NCI-H345 treated with DMSO at 0.1 percent for 48 hours (cell line): ENCODE results near the gene NXNL2.

Source experiments
- DNase-seq: peaks from one replicate; lab custom pipeline; 2025; ENCODE audit not compliant: unreplicated experiment; lab: John Stamatoyannopoulos, UW

The NXNL2 gene

DNA sequence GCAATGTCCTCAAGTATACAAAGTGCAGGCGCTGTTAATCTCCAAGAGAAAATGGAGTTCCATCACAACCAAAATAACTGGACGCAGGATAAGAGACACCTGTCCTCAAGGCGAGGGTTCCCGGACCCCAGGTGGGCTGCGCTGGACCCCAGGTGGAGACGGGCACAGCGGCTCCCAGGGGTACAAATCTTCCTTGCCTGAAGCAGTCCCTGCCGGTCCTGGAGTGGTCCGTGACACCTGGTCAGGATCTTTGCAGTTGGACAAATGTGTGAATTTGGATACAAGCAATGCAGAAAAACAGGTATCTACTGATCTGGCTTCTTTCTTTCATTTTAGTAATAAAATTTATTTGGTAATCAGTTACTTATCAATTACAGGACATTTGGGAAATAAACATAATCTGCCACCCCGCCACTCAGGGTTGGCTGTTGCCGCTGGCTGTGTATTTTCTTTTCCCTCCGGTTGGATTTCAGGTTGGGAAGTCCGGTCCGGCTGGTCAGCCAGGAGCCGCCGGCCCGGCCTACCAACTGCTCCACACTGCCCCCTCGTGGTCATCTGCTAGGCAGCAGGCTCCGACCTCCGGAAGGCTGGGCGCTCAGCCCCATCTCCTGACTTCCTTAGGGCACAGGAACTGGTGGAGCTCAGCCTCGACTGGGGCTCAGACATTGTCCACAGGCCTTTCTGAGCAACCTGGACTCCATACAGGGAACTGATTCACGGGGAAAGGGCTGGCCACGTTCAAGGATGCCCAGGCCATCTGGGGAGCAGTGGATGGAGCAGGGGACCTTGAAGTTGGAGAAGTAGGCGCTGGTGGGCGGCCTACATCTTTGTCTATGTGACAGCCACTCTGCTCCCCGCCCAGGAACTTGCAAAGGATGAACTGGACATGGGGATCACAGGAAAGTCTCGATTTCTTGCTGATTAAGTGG is 43.4 kb downstream of the NXNL2 start:
- DNase-seq: no peak

DNA sequence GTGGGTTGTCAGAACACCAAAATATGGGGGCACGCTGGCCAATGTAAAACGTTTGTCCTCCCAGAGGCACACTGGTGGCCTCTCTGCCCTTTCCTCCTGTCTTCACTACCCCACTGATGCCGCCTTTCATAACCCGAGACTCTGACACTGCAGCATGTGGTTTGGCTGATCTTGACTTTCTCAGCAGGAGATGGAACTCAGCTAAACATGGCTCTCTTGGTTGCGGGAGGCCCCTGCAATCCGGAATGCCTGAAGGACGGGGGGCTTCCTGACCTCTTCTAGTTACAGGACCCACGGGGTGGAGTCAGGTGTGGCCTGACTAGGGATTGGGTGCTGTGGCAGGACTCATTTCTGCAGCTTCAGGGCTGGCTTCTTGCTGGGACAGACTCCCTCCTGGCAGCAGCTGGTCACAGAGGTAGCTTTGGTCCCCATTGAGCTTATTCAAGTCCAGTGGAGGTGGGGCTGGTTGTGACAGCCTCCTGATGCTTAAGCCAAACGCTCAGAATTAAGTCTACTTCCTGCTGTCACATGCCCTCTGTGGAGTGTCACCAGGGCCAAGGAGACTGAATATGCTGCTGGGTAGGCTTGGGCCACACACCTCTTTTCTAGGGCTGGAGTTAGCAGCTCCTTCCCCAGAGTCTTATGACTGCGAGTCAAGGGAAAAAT is 44.2 kb downstream of the NXNL2 start:
- DNase-seq: no peak

DNA sequence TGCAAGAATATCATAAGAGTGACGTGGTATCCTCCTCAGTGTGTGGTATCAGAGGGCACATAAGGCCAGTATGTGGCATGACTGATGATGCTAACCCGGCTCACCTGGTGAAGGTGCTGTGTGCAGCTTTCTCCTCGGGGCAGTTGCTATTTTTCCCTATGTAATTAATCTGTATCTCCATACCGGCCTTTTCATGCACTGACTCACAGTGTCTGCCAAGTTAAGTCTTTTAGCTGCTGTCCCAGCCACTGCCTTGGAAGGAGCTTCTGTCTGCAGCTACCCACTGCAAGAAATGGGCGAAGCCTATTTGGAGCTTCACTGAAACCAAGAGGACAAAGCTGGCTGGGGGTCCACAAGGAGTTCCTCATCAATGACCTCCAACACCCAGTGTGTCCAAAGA is 46.0 kb downstream of the NXNL2 start:
- no peak for DNase-seq

DNA sequence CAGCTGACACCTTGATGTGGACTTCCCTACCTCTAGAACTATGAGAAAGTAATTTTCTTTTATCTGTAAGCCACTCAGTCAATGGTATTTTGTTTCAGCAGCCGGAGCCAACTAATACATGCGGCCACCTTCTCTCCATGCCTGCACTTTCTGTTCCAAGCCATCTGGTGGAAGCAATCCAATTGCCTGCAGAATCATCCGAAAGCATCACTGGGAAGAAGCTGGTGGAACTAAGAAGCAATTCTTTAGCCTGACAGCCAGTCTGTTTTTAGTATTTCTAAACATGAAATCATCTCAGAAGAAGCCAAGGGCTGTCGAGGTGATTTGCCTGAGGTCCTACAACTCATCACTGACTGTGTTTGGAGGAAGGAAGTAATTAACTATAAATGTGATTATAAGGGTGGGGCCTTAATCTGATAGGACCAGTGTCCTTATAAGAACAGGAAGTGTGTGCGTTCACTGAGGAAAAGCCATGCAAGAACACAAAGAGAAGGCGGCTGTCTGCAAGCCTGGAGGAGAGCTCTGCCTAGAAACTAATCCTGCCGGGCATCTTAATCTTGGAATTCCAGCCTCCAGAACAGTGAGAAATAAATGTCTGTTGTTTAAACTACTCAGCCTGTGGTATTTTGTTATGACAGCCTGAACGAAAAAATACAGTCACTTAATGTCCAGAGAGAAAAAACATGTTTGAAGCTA is 49.1 kb downstream of the NXNL2 start:
- no peak for DNase-seq

DNA sequence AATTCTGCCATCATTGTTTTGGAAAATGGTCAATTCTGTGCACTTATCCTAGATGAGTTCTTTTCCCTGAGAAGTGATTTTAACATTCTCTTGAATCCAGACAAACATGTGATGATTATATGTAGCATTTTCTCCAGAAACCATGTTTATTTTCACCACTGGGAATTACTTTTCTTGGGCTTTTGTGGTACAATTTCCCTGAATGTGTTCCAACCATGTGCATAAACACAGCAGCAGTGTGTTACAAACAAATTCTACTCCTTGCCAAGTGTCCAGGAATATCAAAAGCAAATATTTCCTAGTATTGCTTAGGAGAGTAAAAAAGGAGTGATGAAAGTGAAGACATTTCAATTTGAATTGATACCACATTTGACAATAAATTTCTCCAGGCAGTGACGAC is 50.4 kb downstream of the NXNL2 start:
- DNase-seq: no peak

DNA sequence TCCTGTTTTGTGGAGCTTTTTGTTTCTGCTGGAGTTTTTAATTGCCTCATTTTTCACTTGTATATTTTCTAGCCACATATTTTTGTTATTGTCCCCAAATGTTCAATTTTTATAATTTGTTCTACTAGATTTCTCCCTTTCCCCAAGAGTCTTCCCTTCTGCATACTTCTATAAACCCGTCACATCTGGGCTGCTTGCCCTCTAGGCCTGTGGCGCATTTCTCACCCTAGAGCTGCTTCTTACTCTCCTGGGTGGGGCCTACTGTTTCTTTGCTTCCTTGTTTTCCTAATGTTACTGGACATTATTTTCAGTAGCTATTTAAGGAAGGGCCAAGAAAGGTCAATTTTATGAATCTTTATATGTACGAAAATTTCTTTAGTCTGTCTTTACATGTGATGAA is 51.5 kb downstream of the NXNL2 start:
- no peak for DNase-seq

DNA sequence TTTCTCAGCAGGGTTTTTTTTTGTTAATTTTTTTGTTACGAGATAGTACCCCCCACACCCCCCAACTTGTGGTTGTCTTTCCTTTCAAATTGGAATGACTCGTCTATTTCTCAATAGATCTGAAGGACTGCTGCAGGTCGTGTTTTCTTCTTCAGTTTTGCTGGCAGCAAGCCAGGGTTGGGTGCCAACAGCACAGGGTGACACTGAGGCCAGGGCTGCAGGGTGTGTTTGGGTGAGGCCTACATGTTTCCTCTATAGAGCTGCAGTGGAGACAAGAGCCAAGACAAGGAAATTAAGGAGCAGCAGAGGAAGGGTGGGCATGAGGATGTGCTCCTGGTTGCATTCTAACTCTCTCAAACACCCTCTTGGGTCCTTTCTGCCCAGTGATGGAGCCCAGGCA is 52.2 kb downstream of the NXNL2 start:
- DNase-seq: no peak

DNA sequence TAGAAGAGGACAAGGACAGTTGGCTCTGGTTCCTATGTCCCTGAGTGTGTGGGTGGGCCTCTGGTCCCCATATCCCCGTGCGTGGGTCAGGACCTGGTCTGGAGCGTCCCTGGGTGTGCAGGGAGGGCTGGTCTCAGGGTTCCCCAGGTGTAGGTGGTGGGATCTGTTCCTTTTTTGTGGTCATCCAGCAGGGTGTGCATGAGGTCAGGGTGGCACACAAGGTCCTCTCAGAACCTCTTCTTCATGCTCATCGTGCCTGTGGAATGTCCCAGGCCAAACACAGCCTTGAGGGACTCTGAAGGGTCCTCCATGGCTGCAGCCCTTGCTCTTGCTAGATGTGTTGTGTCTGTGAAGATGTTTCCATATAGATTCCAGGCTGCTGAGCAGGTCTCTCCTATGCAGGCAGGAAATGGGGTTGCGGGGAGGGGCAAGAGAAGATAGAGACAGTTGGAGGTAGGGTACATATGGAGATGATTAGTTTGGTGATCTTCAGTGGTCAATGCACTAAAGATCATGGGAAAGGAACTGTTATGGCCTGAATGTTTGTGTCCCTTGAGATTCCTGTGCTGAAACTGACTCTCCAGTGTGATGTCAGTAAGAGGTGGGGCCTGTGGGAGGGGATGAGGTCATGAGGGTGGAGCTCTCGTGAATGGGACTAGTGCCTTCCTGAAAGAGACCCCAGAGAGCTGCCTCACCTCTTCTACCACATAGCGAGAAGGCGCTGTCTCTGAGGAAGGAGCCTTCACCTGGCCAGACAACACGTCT is 53.1 kb downstream of the NXNL2 start:
- DNase-seq: no peak

DNA sequence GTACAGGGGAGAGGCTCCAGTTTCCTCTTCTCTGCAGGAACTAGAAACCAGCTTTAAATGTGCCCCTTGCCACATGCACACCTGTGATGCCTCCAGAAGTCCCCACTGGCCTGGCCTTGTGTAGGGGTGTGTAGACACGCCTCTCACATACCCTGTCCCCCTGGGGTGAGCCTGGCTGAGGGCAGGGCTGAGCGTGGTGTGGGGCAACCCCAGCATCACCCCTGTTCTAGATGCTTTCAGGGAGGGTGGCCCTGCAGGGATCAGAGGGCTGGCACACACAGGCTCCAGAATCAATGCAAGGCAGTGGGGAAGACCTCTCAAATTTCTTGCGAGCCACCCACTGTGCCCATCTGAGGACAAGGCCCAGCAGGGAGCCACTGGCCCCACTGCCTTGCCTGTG is 54.7 kb downstream of the NXNL2 start:
- no peak for DNase-seq

DNA sequence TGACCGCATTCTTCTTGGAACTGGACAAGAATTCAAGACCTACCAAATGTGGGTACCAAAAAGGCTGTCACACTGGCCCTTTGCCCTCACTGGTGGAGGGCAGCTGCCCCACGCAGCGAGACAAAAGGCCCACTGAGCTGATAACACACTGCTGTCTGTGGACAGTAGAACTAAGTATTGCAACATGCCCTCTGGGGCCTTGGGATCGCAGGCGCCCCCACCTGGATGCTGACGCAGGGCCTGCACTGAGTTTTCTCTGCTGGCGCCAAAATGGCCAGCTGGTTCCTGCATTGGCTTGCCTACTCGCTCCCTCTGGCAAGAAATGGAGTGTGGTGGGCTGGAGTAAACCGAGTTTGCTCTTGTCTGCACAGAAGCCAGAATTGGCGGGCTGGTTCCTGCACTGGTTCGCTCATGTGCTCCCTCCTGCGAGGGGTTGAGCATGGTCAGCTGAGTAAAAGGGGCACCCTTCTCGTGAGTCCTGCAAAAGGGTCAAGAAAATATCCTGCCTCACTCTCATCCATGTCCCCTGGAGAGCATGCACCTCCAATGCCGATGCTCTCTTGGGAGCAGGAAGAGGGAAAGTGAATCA is 55.7 kb downstream of the NXNL2 start:
- no peak for DNase-seq

DNA sequence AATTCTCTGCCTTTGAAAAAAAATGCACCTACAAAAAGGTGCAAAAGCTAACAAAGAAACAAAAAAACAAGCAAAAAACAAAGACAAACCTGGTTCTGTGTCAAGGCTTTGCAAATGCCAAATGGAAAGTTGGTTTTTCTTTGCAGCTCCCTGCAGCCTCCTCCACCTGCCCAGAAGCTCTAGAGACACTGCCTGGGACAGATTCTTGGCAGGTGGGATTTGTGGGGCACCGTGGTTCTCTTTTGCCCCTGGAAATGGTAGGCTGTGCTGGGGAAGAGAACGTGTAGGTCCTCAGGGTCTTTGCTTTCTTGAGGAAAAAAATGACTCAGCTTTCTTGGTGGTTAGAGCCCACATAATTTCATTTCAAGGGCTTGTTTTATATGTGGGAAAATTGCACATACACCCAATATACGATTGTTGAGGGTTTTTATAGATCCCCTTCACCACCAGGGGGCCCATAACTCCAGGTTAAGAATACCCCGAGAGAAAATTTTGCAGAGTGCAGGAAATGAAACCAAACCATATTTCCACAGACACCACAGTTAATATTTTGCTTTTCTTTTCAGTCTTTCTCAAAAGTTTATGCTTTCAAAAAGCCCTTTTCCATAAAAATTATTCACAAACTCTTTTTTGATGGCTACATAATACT is 58.7 kb downstream of the NXNL2 start:
- no peak for DNase-seq
